Upper lobe of left lung (tissue), 4 donors: ENCODE results near the gene UGT1A4.

ENCODE experiments used
- POLR2A ChIP-seq, 4 donors: fragments of 450-650 bp; IDR thresholded peaks; one replicate each; pipeline ENCODE4 v1.5.1; 2016 to 2017; ENCODE audit warnings: antibody characterized with exemption in 4 of 4, mild to moderate bottlenecking in 2 of 4
- POLR2AphosphoS5 ChIP-seq, 2 donors: sonication (generic); formaldehyde crosslinking; IDR thresholded peaks; one replicate each; pipeline ENCODE4 v1.5.1; 2017; ENCODE audit warnings: antibody characterized with exemption in 2 of 2
- TF ChIP-seq, protein P1 (sequence below), 6 experiments: fragments of 450-650 bp in 4 of 6; fragments of 200-600 bp in 2 of 6; sonication (generic) in 2 of 6; IDR thresholded peaks; one replicate each; pipeline ENCODE4 v1.5.1; 2016 to 2019; ENCODE audit warnings: antibody characterized with exemption in 6 of 6

- TF ChIP-seq, protein P1, sequence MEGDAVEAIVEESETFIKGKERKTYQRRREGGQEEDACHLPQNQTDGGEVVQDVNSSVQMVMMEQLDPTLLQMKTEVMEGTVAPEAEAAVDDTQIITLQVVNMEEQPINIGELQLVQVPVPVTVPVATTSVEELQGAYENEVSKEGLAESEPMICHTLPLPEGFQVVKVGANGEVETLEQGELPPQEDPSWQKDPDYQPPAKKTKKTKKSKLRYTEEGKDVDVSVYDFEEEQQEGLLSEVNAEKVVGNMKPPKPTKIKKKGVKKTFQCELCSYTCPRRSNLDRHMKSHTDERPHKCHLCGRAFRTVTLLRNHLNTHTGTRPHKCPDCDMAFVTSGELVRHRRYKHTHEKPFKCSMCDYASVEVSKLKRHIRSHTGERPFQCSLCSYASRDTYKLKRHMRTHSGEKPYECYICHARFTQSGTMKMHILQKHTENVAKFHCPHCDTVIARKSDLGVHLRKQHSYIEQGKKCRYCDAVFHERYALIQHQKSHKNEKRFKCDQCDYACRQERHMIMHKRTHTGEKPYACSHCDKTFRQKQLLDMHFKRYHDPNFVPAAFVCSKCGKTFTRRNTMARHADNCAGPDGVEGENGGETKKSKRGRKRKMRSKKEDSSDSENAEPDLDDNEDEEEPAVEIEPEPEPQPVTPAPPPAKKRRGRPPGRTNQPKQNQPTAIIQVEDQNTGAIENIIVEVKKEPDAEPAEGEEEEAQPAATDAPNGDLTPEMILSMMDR (IDR thresholded peaks at IDR 0.05): no peak
- TF ChIP-seq POLR2A (IDR thresholded peaks at IDR 0.05): no peak
- no peak for TF ChIP-seq POLR2AphosphoS5 (IDR thresholded peaks at IDR 0.05)
Measured at GRCh38 chr2:233793465-233794127, 75.1 kb downstream of the UGT1A4 start.
